HG02938 (cell line): Measurements from ENCODE around the gene DNAJB6.
"Not testable (repeated sequence)": the region's sequence is repeated elsewhere in the genome, so short reads cannot be mapped to it uniquely, and the experiment has no call there.

ENCODE experiments used
- ATAC-seq: cut with Tn5 transposase; IDR thresholded peaks from one replicate; pipeline ENCODE4 v1.9.1; 2021; ENCODE audit warnings: mild to moderate bottlenecking, moderate library complexity; ENCODE audit not compliant: unreplicated experiment

DNAJB6 gene

DNA sequence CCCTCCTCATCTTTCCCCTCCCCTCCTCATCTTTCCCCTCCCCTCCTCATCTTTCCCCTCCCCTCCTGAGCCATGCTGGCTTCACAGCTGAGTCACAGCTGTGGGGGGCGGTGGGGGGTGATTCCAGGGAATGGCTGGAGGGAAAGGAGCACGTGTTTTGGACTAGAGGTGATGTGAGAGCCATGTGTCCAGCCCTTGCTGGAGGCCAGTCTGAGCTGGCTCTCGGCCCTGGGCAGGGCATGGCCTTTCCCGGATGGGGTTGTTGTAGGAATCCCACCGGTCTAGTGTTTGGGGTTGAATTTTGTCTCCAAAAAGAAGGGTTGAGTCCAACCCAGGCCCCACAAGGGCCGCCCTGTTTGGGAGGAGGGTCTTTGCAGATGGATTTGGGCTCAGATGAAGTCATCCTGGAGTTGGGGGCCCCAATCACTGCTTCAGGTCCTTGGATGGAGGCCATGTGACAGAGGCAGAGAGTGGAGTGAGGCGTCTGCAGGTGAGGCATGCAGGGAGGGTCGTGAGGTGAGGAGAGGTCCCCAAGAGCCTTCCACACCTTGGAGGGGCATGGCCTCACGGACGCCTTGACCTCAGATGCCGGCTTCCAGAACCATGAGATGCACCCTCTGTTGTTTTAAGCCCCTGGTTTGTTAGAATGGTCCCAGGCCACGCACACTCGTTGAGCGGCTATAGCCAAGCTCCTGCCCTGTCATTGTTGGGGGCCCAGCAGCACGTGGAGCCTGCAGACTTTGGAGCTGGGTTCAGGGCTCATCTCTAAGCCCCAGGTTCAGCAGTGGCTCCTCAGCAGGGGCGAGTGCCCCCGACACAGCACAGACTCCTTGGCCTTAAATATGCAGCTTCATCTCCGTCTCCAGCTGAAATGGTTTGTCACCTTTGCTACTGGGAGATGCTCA is 101.6 kb downstream of the DNAJB6 start:
- ATAC-seq, result no peak

GRCh38 chr7:157439149-157439548 is 102.3 kb downstream of the DNAJB6 start:
- no peak for ATAC-seq

GRCh38 chr7:157439761-157440160 is 103.0 kb downstream of the DNAJB6 start:
- no peak for ATAC-seq

DNA sequence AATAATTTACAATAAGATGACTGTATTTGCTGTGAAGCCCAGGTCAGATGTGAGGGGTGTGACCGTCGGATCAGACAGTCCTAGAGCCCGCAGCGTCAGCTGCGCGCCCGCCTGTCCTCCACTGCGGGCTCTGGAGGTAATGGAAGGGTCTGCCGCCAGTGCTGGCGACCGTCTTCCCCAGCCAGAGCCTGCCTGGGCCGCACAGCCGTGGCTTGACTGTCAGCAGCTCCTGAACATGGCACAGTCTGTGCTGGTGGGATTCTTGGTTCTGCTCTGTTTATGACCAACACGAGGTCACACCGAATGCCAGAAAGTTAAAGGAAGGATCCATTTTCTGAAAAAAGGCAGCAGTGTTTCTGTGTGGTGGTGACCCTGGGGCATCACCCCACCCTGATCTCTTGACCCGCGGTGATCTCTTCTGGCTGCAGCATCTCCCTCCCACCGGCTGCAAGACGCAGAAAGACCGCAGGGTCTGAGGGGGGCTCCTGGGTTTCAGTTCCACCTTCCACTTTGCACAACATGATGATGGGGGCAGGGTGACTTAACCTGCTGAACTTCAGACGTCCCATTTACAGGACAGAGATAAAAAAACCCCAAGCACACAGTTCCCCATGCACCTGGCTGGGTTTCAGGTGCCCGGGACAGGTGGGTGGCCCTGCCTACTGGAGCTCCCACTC is 103.7 kb downstream of the DNAJB6 start:
- no peak for ATAC-seq

GRCh38 chr7:157441023-157441399 is 104.2 kb downstream of the DNAJB6 start:
- no peak for ATAC-seq

GRCh38 chr7:157442456-157442855 is 105.7 kb downstream of the DNAJB6 start:
- ATAC-seq, result no peak

DNA sequence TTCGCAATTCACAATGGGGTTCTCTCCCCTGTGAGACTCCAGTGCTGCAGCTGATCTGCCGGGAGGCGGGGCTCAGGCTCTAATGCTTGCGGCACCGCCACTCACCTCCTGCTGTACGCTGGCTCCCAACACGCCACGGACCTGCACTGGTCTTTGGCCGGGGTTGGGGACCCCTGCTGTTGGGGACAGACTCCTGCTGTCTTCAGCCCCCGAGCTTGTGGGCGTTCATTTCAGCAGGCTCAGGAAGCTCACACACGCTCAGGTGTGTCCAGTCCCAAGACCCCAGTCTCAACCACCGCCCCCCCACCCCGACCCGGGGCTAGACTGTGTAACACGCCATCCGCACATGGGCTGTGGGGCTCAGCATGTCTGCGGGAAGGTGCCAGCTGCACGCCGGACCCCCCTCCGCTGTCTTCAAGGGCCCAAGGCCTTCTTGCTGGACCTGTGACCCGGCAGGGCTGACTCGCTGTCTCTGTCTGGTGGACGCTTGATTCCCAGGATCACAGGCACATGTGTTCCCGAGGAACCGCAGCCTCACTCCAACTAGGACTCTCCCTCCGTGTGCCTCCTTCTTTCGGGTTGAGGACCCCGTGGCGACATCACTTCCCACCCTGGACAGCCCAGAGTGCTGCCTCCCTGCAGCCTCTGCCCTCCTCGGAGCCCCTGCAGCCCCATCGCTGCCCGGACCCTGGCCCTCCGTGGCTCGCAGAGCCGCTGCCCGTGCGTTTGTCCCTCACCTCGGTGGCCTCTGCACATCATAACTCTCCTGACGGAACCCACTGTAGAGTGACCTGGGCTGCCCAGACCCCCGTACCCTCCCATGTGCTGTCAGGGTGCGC is 106.4 kb downstream of the DNAJB6 start:
- no peak for ATAC-seq

GRCh38 chr7:157444011-157444842 is 107.4 kb downstream of the DNAJB6 start:
- no peak for ATAC-seq

GRCh38 chr7:157444843-157445135 is 108.0 kb downstream of the DNAJB6 start:
- ATAC-seq, result no peak

DNA sequence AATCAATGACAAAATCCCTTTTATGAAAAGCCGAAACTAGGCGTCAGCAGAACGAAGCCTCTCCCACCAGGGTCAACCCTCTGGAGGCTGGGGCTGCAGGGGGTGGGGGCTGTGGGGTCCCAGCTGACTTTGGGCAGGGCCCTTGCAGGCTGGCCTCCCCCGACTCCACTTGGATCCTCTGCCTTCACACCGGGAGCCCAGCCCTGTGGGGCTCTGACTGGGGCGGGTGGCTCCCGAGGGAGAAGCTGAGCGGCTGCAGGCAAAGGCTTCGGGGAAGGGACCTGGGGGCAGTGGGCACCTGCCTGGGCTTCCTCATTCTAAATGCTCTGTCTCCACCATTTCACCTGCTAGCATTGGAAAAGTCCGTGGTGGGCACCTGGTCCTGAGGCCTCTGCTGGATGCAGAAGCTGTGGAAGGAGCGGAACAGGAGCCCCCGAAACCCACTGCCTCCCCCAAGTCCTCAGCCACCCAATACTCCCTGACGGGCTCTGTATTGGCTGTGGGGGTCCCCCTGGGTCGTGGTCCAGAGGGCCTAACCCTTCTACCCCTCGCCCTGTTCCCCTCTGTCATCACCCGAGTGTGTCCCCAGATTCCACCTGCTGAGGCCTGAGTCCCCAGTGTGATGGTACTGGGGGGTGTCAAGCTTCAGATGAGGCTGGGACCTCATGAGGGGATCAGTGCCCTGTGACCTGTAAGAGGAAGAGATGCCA is 108.6 kb downstream of the DNAJB6 start:
- ATAC-seq, result no peak

DNA sequence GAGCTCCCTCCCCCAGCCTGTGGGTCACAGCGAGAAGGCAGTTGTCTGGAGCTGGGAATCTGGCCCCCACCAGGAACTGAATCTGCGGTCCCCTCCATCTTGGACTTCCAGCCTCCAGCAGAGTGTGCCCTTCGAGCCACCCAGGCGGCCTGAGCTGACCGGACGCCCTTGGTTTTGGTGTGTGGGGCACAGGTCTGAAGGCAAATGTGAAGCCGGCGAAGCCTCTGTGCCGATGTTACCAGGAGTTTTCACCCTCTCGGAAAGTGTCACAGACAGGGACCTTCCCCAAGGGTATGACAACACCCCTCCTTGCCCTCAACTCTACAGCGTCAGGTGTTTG is 109.1 kb downstream of the DNAJB6 start:
- ATAC-seq, result no peak

DNA sequence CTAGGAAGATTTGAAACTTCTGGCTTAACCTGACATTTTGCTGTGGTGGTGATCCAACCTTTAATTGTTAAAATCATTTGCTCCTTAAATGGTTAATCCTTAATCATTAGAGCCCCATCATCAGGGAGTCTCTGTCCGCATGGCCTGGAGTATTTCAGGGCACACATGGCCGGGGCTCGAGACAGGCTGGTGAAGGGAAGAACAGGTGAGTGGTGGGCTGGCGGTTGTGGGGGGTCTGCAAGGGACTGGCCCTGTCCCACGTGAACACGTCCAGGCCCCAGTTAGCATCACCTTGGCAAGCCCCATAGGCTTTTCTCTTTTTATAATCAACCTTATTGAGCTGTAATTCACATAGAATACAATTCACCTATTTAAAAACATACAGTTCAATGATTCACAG is 109.5 kb downstream of the DNAJB6 start:
- no peak for ATAC-seq

DNA sequence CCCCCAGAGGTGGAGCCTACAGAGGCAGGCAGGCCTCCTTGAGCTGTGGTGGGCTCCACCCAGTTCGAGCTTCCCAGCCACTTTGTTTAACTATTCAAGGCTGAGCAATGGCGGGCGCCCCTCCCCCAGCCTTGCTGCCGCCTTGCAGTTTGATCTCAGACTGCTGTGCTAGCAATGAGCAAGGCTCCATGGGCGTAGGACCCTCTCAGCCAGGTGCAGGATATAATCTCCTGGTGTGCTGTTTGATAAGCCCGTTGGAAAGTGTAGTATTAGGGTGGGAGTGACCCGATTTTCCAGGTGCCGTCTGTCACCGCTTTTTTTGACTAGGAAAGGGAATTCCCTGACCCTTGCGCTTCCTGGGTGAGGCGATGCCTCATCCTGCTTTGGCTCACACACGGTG is 117.2 kb downstream of the DNAJB6 start:
- ATAC-seq, result not testable (repeated sequence)

- no peak for ATAC-seq
These were observed 120.8 kb downstream of the DNAJB6 start for GRCh38 chr7:157457355-157458253.

DNA sequence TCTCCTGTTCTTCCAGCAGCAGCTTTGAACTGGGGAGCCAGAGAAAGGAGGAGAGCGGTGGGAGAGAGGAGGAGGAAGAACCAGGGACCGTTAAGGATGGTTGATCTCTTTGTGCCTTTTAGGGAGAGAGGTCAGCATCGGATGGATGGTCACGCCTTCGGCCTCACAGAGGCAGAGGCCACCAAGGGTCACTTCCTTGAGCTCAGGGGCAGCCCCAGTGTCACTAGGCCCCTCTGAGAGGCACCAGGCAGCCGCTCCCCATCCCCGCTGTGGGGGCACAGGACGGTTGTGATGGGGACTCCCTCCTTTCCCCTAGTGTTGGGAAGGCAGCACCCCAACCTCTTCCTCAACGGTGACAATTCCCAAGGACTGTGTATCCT is 121.4 kb downstream of the DNAJB6 start:
- no peak for ATAC-seq

GRCh38 chr7:157459966-157460365 is 123.2 kb downstream of the DNAJB6 start:
- no peak for ATAC-seq

DNA sequence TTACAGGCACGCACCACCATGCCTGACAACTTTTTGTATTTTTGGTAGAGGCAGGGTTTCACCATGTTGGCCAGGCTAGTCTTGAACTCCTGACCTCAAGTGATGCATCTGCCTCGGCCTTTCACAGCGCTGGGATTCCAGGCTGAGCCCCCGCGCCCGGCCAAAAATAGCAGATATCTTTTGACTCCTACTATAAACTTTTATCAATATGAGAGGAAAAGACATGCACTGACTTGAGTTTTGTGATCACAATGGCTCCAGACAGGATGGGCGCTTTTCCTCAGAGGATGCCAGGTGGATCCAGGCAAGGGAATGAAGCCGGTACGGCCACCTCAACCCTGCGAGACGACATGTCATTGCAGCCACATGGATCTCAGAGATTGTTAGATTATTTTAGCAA is 123.9 kb downstream of the DNAJB6 start:
- no peak for ATAC-seq

- no peak for ATAC-seq
These were observed 125.0 kb downstream of the DNAJB6 start for GRCh38 chr7:157461573-157462418.
